Ecto neural progenitor cell (in vitro differentiated cells): ENCODE results near the gene FPGS.

ENCODE experiments used
- DNase-seq: peaks from one replicate; pipeline ENCODE4 v3.0.0-alpha.2; 2018; ENCODE audit warnings: low spot score

The FPGS gene

DNA sequence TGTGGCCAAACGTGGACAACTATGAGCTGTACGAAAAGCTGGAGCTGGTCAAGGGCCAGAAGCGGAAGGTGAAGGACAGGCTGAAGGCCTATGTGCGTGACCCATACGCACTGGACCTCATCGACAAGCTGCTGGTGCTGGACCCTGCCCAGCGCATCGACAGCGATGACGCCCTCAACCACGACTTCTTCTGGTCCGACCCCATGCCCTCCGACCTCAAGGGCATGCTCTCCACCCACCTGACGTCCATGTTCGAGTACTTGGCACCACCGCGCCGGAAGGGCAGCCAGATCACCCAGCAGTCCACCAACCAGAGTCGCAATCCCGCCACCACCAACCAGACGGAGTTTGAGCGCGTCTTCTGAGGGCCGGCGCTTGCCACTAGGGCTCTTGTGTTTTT, 13.5 kb upstream of the FPGS start:
- DNase-seq, result no peak

DNA sequence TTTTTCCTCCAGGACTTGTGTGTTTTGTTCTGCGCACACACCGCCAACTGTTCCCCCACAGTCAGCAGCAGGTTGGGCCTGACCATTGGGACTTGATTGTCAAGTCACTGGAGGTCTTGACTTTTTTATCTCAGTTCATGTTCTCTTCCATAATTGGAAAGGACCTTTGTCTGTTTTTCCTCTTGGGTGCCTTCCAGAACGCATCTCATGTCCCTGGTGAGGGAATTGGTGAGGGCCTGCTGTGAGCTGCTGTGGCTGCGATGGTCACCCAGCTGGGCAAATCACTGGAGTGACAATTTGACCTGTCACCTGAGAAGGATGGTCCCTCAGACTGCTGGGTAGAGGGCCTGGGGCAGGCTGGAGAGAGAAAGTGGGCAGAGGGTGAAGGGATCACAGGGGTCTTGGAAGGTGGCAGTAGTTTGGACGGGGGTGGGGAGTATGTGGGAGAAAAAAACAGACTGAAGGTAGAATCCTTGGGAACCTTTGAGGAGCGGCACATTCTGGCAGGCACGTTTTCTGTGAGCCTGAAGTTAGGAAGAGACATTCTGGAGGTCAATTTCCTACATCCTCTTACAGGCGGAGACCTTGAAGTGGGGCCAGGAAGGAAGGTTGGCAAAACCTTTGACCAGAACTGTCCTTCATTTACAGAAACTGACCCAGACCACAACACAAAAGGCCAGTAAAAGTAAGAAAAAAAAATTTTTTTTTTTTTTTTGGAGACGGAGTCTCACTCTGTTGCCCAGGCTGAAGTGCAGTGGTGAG, 12.4 kb upstream of the FPGS start:
- no peak for DNase-seq

DNA sequence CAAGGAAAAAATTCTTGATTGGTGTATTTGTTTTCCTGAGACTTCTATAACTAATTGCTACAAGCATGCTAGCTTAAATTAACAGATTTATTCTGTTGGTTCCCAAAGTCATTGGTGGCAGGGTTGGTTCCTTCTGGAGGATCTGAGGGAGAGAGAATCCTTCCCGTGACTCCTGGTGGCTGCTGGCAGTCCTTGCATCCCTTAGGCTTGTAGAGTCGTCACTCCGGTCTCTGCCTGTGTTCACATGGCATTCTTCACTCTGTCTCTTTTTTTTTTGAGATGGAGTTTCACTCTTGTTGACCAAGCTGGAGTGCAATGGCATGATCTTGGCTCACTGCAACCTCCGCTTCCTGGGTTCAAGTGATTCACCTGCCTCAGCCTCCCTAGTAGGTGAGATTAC, 11.6 kb upstream of the FPGS start:
- DNase-seq, result no peak

DNA sequence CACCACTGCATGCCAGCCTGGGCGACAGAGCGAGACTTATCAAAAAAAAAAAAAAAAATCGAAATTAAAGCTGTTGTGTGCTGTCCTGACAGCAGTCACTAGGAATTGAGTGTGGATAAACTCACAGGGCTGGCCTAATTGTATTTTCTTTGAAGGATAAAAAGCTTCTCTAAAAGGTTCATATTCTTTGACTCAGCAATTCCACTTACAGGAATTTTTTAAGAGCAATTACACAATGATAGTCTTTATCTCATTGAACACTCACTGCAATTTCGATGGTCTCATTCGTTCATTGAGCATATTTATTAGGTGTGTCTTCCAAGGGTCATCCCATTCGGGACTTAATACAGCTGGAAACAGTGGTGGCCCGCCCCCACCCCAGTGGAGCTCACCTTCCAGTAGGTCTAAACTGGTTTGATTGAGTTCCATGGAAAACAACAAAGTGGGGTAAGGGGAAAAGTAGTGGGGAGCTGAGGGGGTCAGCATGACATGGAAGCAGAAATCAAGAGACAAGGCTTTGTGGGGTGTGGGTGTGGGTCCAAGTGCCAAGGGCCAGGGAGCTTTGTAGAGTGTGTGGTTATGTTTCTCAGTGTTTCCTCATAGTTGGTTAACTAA, 10.2 kb upstream of the FPGS start:
- DNase-seq, result no peak

DNA sequence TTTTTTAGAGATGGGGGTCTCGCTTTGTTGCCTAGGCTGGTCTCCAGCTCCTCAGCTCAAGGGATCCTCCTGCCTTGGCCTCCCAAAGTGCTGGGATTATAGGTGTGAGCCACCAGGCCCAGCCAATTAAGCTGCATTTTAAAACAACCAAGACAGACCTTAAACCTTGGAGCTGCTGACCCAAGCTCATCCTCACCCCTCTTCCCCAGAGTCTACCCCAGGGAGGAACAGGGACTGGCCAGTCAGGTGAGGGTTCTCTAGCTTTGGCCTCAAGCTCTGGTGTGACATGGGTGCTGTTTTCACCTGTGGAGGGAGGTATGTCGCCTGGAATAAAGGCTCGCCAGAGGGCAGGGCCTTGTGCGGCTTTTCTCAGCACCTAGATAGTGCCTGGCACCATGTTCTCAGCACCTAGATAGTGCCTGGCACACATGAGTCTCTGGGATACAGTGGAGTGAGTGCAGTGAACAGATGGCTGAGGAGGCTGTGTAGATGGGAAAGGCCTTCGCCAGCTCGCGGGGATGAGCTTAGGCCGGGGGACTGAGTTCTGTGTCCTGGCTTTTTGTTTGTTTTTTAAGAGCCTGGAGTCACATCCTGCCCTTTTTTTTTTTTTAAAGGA, 9.5 kb upstream of the FPGS start:
- DNase-seq, result no peak

DNA sequence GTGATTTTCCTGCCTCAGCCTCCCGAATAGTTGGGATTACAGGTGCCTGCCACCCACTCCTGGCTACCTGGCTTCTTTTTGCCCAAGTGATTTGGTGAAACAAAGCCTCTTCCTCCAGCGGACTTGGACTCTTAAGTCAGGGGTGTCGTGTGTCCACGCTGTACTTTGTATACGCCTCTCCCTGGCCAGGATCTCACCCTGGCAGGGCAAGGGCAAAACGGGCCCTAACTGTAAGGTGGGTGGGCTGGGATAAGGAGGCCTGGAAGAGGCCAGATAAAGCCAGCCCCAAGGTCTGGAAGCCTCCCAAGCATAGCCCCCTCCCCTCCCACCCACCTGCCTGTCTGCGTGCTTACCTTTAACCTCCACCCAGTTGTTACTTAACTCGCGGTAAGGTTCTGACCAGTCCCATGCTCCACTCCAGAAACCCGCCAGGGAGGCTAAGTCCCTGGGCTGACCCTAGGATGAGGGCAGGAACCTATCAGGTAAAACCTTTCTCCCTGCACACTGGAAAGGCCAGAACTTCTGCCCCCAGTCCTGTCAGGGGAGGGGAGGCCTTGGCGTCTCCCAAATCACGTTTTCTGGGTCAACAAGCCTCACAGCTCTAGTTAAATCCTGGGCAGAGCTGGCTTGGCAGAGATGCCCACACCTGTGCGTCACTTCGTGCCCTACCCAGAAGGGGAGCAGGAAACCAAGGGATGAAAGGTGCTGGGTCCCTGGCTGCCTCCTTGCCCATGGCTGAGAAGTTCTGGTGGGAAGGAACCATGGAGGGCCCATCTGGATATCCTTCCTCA, 8.5 kb upstream of the FPGS start:
- no peak for DNase-seq

DNA sequence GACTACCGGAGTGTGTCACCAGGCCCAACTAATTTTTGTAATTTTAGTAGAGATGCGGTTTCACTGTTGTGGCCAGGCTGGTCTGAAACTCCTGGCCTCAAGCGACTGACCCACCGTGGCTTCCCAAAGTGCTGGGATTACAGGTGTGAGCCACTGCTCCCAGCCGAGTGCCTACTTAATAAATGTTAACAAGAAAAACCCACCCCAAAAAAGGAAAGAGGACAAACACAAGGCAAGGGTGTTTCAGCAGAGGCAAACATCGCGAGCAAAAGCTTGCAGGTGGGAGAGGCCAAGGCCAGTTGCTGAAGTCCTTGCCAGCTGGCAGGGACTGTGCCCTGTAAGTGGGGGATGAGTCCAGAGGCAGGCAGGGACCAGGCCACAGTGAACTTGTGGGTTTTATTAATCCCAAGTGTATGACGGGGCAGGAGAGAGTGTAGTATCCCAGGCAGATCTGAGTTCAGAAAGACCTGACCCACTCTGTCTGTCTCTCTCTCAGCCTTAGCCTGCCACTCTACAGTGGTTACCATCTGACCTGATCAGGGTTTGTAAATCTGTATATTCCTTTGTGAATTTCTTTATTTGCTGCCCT, 6.4 kb upstream of the FPGS start:
- no peak for DNase-seq

DNA sequence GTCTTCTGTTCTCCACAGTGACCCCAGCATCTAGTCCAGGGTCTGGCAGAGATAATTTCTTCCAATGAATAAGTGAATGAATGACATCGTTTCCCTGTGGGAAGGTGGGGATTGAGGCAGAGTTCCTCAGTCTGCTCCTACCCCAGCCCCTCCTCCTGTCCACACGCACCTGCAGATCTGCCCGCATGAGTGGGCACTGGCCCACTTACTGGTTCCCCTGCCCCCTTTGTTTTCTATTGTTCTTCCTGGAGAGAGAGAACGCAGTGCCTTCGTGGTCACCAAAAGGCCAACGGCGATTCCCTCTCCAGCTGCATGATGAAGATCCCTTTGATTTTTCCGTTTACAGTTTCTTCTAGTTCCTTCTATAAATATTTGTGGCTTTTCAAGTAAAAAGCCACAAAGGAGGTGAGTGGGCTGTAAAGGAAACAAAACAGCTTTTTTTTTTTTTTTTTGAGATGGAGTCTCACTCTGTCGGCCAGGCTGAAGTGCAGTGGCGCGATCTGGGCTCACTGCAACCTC, 5.8 kb upstream of the FPGS start:
- no peak for DNase-seq

DNA sequence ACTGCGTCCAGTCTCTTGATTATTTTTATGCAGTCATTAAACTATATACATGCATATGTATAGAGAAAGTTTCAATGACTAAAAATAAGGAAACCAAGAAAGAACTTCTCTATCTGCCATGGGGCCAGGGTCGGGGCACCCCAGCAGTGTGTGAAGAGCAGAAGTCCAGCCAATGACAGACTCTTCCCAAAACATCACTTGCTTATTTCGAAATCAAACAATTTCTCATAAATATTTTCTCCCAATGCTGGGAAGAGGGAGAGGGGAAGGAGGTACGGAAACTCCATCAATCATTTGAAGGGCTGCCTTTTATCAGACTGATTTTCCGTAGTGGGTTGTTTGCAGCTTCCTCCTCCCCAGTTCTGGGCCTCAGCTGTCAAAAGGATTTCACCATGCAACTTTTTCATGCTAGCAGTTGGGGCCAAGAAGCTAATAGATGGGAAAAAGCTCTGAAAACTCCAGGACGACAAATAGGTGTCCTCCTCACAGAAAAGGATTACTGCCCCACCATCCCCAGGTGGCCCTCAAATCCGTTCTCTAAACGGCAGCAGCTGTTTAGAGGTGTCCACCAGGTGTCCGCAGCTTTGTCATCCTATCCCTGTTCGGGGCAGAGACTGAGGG, 617 bp upstream of the FPGS start:
- no peak for DNase-seq

DNA sequence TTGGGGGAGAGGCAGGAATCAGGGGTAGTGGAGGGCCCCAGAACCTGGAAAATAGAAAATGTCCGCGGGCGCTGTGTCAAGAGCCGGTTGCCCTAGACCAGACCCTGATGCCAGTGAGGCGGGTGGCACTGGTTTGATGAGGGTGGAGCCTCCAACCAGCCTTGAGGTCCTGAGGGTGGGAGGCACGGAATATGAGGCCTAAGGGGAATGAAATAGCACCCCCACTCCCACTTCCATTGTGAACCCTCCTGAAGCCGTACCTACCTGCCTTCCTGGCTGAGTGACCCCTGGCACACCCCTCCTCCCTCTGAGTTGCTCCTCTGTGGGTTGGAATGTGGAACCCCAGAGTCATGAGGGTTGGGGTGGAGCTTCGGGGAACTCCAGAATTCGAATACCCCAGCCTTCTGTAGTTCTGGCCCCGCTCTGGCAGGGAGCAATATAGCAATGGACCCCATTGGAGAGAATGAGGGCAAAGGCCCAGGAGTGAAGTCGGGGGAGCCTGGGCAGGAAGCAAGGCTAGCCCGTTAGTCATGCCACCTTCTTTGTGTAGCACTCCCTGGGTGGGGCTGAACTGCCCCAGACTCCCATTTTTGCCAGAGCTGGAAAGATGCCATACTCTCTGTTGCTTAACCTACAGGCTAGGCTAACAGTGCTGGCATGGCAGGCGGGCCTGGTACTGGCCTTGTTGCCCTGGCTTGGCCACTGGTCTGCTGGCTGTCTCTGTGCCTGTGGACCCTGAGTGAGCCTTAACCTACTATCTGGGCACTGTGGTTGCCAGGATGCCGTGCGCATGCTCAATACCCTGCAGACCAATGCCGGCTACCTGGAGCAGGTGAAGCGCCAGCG, 1.0 kb downstream of the FPGS start:
- DNase-seq, result no peak

DNA sequence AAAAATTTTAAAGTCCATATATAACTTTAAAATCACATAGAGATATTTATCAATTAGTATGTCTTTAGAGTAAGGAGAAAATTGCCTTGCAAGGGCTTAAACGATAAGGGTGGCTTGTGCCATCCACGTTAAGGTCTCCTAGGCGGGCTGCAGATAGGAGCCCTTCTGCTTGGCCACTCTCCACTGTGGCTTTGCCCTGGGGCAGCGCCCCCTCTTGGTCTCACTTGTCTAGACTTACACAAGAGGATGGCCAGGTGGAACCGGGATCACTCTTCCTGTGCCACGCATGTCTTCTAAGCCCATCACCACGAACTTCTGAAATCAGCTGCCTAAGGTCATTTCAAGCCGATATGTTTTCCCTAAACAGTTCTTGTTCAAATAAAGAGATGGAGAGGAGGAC, 2.9 kb downstream of the FPGS start:
- DNase-seq, result peak; percentile 77

DNA sequence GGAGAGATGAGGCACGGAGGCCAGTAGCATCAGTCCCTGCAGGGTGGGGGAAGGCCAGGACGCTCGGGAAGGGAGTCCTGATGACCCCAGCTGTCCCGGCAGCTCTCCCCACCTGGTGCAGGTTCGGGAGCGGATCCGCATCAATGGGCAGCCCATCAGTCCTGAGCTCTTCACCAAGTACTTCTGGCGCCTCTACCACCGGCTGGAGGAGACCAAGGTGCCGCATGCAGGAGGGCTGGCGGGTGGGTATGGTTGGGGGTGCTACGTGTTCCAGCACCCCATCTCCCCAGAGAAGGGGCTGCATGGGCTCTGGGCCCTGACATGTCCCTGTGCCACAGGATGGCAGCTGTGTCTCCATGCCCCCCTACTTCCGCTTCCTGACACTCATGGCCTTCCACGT, 4.2 kb downstream of the FPGS start:
- DNase-seq, result no peak

DNA sequence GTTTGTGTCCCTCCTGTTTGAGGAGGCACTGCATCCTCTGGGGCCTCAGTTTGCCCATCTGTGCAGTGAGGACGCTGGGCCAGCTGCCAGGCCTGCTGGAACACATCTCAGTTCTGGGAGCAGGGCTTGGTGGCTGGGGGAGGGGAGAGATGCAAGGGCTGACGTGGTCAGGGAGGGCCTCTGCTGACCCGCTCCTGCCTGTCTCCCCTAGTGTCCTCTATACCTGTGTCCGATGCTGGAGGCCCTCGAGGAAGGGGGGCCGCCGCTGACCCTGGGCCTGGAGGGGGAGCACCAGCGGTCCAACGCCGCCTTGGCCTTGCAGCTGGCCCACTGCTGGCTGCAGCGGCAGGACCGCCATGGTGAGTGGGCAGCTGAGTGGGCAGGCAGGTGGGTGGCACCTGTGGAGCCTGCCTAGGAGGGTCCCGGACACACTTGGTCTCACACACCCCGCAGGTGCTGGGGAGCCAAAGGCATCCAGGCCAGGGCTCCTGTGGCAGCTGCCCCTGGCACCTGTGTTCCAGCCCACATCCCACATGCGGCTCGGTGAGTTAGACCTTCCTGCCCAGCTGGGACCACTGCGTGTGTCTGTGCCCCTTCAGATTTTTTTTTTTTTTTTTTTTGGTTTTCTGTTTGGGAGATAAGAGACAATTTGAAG, 5.8 kb downstream of the FPGS start:
- DNase-seq, result peak; percentile 41

DNA sequence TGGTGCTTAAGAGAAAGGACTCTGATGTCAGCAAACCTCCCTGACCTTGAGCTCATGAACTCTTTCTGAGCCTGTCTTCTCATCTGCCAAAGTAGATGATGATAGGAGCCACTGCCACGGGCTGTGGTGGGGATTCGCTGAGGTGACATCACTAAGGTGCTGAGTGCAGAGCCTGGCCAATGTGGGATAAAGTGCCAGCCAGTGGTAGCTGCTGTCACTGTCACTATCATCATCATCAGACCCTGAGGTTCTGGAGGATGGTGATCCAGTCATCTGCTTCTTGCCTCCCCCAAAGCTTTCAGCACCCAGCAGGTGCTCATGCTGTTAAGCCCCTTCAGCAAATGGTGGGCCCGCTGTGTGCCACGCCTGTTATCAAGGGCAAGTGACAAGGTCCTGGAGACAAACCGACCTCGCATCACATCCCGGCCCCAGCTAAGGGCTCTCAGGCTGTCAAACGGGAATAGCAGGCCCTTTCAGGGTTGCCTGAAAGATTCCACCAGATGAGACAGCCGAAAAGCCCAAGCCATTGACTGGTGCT, 6.4 kb downstream of the FPGS start:
- DNase-seq, result no peak

DNA sequence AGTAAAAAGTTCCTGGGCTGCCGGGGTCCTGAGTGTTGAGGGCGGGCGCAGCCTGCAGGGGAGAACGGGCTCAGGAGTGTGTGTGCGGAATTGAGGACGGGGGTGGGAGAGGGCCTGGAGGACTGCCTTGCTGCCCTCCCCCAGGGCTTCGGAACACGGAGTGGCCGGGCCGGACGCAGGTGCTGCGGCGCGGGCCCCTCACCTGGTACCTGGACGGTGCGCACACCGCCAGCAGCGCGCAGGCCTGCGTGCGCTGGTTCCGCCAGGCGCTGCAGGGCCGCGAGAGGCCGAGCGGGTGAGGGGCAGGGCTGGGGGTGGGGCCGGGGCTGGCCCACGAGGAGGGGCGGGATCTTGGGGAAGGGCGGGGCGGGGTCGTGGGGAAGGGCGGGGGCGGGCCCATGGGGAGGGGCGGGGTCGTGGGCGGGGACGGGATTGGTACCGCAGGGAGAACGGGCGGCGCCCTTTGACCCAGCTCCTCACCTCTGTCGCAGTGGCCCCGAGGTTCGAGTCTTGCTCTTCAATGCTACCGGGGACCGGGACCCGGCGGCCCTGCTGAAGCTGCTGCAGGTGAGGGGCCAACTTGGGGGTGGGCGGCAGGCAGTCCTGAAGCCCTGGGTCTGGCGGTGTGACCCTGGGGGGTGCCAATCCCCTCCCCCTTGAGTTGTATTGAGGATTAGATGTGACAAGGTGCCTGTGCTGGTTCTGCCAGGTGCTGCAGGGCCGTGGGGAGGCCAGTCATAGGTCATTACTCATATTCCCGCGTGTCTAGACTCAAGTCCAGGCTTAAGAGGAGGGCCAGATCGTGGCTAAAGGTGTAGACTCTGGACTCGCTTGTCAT, 7.1 kb downstream of the FPGS start:
- peak; percentile 86 for DNase-seq

DNA sequence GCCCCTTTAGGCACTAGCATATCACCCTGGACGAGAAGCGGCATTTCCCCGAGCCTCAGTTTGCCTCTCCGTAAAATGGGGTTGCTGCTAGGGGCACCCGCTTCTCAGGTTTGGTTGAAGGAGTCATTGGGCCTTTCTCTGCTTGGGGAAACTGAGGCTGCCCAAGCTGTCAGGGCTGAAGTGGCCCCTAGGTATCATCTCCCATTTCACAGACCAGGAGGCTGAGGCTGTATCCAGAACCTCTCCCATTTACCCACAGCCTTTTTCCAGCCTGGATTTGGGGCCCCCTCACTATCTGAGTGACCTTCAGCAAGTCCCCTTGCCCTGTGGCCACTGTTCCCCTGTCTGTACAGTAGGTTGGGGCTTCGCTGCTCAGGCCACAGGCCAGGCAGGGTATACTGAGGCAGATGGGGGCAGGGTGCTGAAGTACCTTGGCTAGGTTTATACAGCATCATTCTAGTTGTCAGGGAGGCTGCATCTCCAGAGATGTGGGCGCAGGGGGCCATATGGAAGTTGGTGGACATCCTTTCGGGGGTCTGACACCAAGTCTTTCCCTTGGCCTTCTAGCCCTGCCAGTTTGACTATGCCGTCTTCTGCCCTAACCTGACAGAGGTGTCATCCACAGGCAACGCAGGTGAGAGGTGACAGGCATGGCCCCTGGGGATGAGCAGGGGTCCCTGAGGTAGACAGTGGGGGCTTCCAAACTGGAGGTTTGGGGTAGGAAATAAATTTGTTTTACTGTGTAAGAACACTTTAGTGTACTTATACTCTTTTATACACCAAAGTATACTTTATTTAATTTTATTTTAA, 7.9 kb downstream of the FPGS start:
- DNase-seq, result peak; percentile 43

DNA sequence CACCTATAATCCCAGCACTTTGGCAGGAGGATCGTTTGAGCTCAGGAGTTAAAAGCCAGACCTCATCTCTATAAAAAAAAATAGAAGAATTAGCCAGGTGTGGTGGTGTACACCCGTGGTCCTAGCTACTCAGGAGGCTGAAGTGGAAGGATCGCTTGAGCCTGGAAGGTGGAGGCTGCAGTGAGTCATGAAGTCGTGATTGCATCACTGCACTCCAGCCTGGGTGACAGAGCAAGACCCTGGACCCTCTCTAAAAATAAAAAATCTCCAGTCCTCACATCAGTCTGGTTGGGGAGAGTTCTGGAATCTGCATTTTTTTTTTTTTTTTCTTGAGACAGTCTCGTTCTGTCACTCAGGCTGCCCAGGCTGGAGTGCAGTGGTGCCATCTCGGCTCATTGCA, 9.3 kb downstream of the FPGS start:
- no peak for DNase-seq
